Measurements from ENCODE around the gene ASIP. TPM values are rescaled to one million over a fixed set of nuclear protein-coding genes. Genes with fewer than 3 reads are reported as not detected.

Gene ASIP
- total RNA-seq, 1 donor from 2014 or later, result not detected

DNA sequence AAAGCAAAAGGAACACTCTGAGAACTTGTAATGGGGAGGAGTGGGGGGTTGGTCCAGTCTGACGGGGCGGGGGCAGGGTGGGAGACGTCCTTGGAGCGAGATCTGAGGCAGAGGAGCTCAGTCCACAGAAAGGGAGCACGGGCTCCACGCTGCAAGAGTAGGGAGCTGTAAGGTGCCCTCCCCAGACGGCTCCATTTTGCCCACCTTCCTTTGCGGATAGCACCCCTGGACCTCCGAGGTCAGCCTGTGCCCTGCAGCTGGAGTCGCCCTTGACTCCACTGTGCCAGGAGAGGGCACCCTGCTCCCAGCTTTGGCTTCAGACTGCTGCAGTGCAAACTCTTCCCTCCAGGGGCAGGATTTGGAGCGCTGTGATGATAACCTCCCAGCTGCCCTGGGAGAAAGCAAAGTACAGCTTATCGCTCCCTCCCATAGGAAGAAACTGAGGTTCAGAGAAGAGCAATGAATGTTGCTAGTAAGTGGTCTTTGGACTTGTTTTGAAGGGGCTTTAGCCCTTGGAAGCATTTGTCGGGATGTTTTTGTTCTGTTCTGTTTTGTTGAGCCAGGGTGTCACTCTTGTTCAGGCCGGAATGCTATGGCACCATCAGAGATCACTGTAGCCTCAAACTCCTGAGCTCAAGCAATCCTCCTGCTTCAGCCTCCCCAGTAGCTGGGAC, 71.5 kb downstream of the ASIP start:
- Mint-ChIP-seq H3K27me3 (no peaks in the 10 kb centered on the region), H3K27ac (peak overlapping the region; percentile 84), H3K4me1 (ENCODE audit: low read depth) (peaks cover 23% of the 10 kb centered on the region), H3K4me3 (ENCODE audit: low read depth) (peak overlapping the region; percentile 42), H3K9me3 (ENCODE audit: low read depth) (no peaks in the 10 kb centered on the region), H3K36me3 (ENCODE audit: insufficient read depth) (no peaks in the 10 kb centered on the region)
- TF ChIP-seq, protein P1, sequence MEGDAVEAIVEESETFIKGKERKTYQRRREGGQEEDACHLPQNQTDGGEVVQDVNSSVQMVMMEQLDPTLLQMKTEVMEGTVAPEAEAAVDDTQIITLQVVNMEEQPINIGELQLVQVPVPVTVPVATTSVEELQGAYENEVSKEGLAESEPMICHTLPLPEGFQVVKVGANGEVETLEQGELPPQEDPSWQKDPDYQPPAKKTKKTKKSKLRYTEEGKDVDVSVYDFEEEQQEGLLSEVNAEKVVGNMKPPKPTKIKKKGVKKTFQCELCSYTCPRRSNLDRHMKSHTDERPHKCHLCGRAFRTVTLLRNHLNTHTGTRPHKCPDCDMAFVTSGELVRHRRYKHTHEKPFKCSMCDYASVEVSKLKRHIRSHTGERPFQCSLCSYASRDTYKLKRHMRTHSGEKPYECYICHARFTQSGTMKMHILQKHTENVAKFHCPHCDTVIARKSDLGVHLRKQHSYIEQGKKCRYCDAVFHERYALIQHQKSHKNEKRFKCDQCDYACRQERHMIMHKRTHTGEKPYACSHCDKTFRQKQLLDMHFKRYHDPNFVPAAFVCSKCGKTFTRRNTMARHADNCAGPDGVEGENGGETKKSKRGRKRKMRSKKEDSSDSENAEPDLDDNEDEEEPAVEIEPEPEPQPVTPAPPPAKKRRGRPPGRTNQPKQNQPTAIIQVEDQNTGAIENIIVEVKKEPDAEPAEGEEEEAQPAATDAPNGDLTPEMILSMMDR (IDR thresholded peaks at IDR 0.05; ENCODE audit: unreplicated experiment), result peak; percentile 100
- peak; percentile 95 for DNase-seq (ENCODE audit: low spot score, unreplicated experiment)

DNA sequence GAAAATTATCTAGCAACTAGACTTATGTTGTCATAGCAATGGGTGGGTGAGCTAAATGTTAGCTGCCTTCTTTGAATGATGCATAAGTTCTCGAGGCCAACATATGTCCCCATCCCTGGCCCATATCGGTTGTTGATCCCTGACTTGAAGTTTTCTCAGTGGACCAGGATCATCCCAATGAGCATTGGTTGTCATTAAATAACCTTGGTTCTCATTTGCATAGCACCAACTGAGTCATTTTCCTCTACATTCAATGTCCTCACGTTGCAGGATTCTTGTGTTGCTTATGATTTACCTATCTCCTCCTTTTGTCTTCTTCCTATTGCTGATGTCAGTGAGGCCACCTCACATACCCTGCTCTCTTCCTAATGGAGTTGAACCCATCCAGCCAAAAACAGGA, 74.0 kb downstream of the ASIP start:
- TF ChIP-seq, protein P1 (IDR thresholded peaks at IDR 0.05; ENCODE audit: unreplicated experiment), result no peak
- H3K4me1 Mint-ChIP-seq (ENCODE audit: low read depth), result peaks cover 21% of the 10 kb centered on the region
- H3K27me3 Mint-ChIP-seq, result no peaks in the 10 kb centered on the region
- H3K9me3 Mint-ChIP-seq (ENCODE audit: low read depth), result no peaks in the 10 kb centered on the region
- H3K27ac Mint-ChIP-seq, result no peak overlapping the region
- H3K4me3 Mint-ChIP-seq (ENCODE audit: low read depth), result no peak overlapping the region
- no peak for DNase-seq (ENCODE audit: low spot score, unreplicated experiment)
- H3K36me3 Mint-ChIP-seq (ENCODE audit: insufficient read depth), result no peaks in the 10 kb centered on the region

- no peaks in the 10 kb centered on the region for H3K27me3 Mint-ChIP-seq
- H3K27ac Mint-ChIP-seq, result no peak overlapping the region
- no peak overlapping the region for H3K4me3 Mint-ChIP-seq (ENCODE audit: low read depth)
- no peak for DNase-seq (ENCODE audit: low spot score, unreplicated experiment)
- TF ChIP-seq, protein P1 (IDR thresholded peaks at IDR 0.05; ENCODE audit: unreplicated experiment), result no peak
- H3K4me1 Mint-ChIP-seq (ENCODE audit: low read depth), result peaks cover 13% of the 10 kb centered on the region
- no peaks in the 10 kb centered on the region for H3K36me3 Mint-ChIP-seq (ENCODE audit: insufficient read depth)
- H3K9me3 Mint-ChIP-seq (ENCODE audit: low read depth), result no peaks in the 10 kb centered on the region
These were observed 75.1 kb downstream of the ASIP start for GRCh38 chr20:34316196-34316814.

Other genes starting within 250 kb of the ASIP start
- gene RALY, start 247.5 kb upstream of the ASIP start, total RNA-seq, result 228 and 236 TPM in 2 replicates
- 84.0 and 89.9 TPM in 2 replicates for gene EIF2S2, start 129.2 kb upstream of the ASIP start, total RNA-seq
- gene AHCY, start 61.9 kb downstream of the ASIP start, total RNA-seq, result 328 and 329 TPM in 2 replicates
- 83.9 and 85.5 TPM in 2 replicates for gene ITCH, start 121.8 kb downstream of the ASIP start, total RNA-seq

All from progenitor cell of endocrine pancreas (in vitro differentiated cells).